ENCODE measurements around the gene VPS16.
"Not testable (repeated sequence)": the region's sequence is repeated elsewhere in the genome, so short reads cannot be mapped to it uniquely, and the experiment has no call there.

The VPS16 gene

DNA sequence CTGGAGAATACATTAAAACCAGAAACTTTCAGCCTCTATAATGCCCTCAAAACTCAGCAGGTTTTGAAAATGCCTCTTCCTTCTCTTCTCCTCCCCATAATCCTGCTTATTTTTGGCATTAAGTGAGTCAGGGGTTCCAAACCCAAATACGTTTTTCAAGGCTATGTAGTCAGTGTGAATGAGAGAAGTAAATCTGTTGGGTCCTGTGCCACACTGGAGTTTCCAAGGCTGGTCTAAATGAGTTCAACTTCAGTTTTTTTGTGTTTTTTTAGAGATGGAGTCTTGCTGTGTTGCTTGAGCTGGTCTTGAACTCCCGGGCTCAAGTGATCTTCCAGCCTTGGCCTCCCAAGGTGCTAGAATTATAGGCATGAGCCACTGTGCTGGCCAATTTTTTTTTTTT, 53.7 kb downstream of the VPS16 start:
- no peak overlapping the region for H3K9ac ChIP-seq (ENCODE audit: low read length)
- TF ChIP-seq EZH2phosphoT487 (IDR thresholded peaks at IDR 0.05; ENCODE audit: low read depth) = no peak
- TF ChIP-seq, protein P1, sequence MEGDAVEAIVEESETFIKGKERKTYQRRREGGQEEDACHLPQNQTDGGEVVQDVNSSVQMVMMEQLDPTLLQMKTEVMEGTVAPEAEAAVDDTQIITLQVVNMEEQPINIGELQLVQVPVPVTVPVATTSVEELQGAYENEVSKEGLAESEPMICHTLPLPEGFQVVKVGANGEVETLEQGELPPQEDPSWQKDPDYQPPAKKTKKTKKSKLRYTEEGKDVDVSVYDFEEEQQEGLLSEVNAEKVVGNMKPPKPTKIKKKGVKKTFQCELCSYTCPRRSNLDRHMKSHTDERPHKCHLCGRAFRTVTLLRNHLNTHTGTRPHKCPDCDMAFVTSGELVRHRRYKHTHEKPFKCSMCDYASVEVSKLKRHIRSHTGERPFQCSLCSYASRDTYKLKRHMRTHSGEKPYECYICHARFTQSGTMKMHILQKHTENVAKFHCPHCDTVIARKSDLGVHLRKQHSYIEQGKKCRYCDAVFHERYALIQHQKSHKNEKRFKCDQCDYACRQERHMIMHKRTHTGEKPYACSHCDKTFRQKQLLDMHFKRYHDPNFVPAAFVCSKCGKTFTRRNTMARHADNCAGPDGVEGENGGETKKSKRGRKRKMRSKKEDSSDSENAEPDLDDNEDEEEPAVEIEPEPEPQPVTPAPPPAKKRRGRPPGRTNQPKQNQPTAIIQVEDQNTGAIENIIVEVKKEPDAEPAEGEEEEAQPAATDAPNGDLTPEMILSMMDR (IDR thresholded peaks at IDR 0.05; ENCODE audit: low read depth, low read length) = no peak
- peaks cover 64% of the 10 kb centered on the region for H3K79me2 ChIP-seq (ENCODE audit: low read length)
- no peak overlapping the region for H3K4me2 ChIP-seq (ENCODE audit: low read length)
- peaks cover 36% of the 10 kb centered on the region; the same call in 1 of the 2 replicates for H4K20me1 ChIP-seq (ENCODE audit: insufficient read depth, low read length)
- peaks cover 13% of the 10 kb centered on the region for H3K36me3 ChIP-seq (replicated peaks; ENCODE audit: low read depth, low read length)
- no peaks in the 10 kb centered on the region for H3K9me3 ChIP-seq (ENCODE audit: insufficient read depth, low read length)
- H3K4me1 ChIP-seq (ENCODE audit: low read length) = no peaks in the 10 kb centered on the region
- no peak overlapping the region for H3K4me3 ChIP-seq (ENCODE audit: low read length)
- H3K27me3 ChIP-seq (ENCODE audit: low read depth, low read length) = no peaks in the 10 kb centered on the region
- H2AFZ ChIP-seq (ENCODE audit: low read depth, low read length) = no peak overlapping the region
- no peak overlapping the region for H3K27ac ChIP-seq (ENCODE audit: low read length)

DNA sequence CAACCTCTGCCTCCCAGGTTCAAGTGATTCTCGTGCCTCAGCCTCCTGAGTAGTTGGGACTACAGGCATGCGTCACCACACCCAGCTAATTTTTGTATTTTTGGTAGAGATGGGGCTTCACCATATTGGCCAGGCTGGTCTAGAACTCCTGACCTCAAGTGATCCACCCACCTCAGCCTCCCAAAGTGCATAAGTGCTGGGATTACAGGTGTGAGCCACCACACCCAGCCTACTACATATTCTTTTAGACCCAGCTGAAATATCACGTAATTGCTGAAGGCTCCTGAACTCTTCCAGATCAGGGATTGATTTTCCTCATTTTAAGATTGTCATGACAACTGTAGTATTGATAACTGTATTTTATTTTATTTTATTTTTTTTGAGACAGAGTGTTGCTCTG, 54.6 kb downstream of the VPS16 start:
- not testable (repeated sequence) for H3K27me3 ChIP-seq (ENCODE audit: low read depth, low read length); H3K27ac ChIP-seq (ENCODE audit: low read length); H2AFZ ChIP-seq (ENCODE audit: low read depth, low read length); H3K4me1 ChIP-seq (ENCODE audit: low read length); H3K4me3 ChIP-seq (ENCODE audit: low read length); H3K9me3 ChIP-seq (ENCODE audit: insufficient read depth, low read length); H3K9ac ChIP-seq (ENCODE audit: low read length); H3K4me2 ChIP-seq (ENCODE audit: low read length)
- peaks cover 29% of the 10 kb centered on the region; the same call in 1 of the 2 replicates for H4K20me1 ChIP-seq (ENCODE audit: insufficient read depth, low read length)
- peaks cover 13% of the 10 kb centered on the region for H3K36me3 ChIP-seq (replicated peaks; ENCODE audit: low read depth, low read length)
- H3K79me2 ChIP-seq (ENCODE audit: low read length) = peaks cover 63% of the 10 kb centered on the region

DNA sequence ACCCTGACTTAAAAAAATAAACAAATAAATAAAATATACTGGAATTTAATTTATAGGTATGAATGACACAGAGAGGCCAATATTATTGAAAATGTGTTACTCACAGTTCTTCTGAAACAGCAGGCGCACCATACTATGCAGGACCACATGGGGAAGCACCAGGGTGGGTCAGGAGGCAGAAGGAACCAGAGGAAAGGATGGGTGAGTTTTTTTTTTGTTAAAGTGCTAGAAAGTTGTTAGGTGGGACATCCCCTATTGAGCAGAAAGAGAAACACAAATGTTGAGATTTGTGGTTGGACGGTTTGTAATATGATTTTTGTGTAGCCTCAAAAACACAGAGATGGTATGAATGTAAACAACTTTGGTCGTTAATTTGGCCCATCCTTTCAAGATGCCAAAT, 58.7 kb downstream of the VPS16 start:
- peaks cover 7% of the 10 kb centered on the region for H3K36me3 ChIP-seq (replicated peaks; ENCODE audit: low read depth, low read length)
- TF ChIP-seq, protein P1 (IDR thresholded peaks at IDR 0.05; ENCODE audit: low read depth, low read length) = no peak
- TF ChIP-seq EZH2phosphoT487 (IDR thresholded peaks at IDR 0.05; ENCODE audit: low read depth) = no peak
- H4K20me1 ChIP-seq (ENCODE audit: insufficient read depth, low read length) = peaks cover 18% of the 10 kb centered on the region
- H2AFZ ChIP-seq (ENCODE audit: low read depth, low read length) = no peak overlapping the region
- H3K27me3 ChIP-seq (ENCODE audit: low read depth, low read length) = no peaks in the 10 kb centered on the region
- no peak overlapping the region for H3K27ac ChIP-seq (ENCODE audit: low read length)
- no peaks in the 10 kb centered on the region for H3K4me1 ChIP-seq (ENCODE audit: low read length)
- no peaks in the 10 kb centered on the region for H3K9me3 ChIP-seq (ENCODE audit: insufficient read depth, low read length)
- peaks cover 37% of the 10 kb centered on the region for H3K79me2 ChIP-seq (ENCODE audit: low read length)
- no peak overlapping the region for H3K4me3 ChIP-seq (ENCODE audit: low read length)
- H3K4me2 ChIP-seq (ENCODE audit: low read length) = no peak overlapping the region
- no peak overlapping the region for H3K9ac ChIP-seq (ENCODE audit: low read length)

DNA sequence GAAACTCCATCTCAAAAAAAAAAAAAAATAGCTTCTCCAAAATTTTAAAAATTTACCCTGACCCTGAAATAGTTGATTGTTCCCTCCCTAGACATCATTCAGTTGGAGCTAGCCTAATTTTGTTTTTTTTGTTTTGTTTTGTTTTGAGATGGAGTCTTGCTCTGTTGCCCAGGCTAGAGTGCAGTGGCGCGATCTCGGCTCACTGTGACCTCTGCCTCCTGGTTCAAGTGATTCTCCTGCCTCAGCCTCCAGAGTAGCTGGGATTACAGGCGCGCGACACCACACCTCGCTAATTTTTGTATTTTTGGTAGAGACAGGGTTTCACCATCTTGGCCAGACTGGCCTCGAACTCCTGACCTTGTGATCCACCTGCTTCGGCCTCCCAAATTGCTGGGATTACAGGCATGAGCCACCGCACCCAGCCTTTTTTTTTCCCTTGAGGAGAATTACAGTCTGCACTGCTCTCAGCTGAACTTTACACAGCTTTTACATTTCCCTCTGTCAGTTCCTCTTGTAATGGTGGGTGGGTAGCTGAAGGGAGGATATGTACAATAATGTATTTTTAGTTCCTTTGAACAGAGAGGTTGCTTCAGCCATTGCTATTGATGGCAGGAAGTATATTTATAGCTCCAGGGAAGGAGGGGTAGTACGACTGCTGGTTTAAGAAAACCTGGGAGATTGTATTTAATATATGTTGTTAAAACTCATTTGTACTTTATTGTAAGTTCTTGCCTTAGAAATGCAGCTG, 60.5 kb downstream of the VPS16 start:
- H3K4me3 ChIP-seq (ENCODE audit: low read length) = no peak overlapping the region
- TF ChIP-seq, protein P1 (IDR thresholded peaks at IDR 0.05; ENCODE audit: low read depth, low read length) = no peak
- no peak for TF ChIP-seq EZH2phosphoT487 (IDR thresholded peaks at IDR 0.05; ENCODE audit: low read depth)
- no peak overlapping the region for H2AFZ ChIP-seq (ENCODE audit: low read depth, low read length)
- H3K4me2 ChIP-seq (ENCODE audit: low read length) = no peak overlapping the region
- no peaks in the 10 kb centered on the region for H3K4me1 ChIP-seq (ENCODE audit: low read length)
- no peaks in the 10 kb centered on the region for H3K9me3 ChIP-seq (ENCODE audit: insufficient read depth, low read length)
- H3K79me2 ChIP-seq (ENCODE audit: low read length) = peaks cover 26% of the 10 kb centered on the region; the same call in 1 of the 2 replicates
- peaks cover 2% of the 10 kb centered on the region for H3K36me3 ChIP-seq (replicated peaks; ENCODE audit: low read depth, low read length)
- no peak overlapping the region for H3K9ac ChIP-seq (ENCODE audit: low read length)
- H3K27me3 ChIP-seq (ENCODE audit: low read depth, low read length) = no peaks in the 10 kb centered on the region
- H3K27ac ChIP-seq (ENCODE audit: low read length) = no peak overlapping the region
- peaks cover 18% of the 10 kb centered on the region for H4K20me1 ChIP-seq (ENCODE audit: insufficient read depth, low read length)

Measured in OCI-LY3 (cell line).